Muscle of back (tissue), 11 donors: Measurements from ENCODE around the gene TSPAN13. TPM values are rescaled to one million over a fixed set of nuclear protein-coding genes. Genes with fewer than 3 reads are reported as not detected.

Experiments
- DNase-seq, 3 donors: peaks; one replicate each; pipeline versions ENCODE4 v3.0.0 to v3.0.0-alpha.2; 2013
- polyA plus RNA-seq, 10 donors: library from polyadenylated mRNA; unstranded; fragments of 120-200 nt; gene quantifications; one replicate each; pipeline ENCODE4 v1.2.1, GENCODE V29; 2013; ENCODE audit not compliant: insufficient read length in 10 of 10

Gene TSPAN13
- polyA plus RNA-seq, 10 donors = 51.4 to 88.2 (median 61.7) TPM

DNA sequence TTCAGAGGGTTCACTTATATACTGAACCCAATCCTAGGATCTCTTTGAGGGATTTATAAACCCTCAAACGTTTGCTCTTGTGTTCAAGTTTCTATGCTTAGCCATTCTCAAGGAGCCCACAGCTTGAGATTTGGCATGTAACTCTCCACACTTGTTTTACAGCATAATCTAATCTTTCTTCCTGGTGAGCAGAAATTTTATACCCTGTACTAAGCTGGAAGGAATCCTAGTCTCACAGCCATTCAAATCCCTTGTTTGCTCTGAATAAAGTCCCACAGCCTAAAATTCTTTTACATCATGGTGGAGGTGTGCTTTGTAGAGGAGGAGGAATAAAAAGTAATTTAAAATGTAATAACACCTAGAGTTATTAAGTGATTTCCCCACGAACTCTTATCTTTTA is 56.6 kb downstream of the TSPAN13 start:
- DNase-seq = no peak

GRCh38 chr7:16810573-16810972 is 57.0 kb downstream of the TSPAN13 start:
- DNase-seq = no peak

DNA sequence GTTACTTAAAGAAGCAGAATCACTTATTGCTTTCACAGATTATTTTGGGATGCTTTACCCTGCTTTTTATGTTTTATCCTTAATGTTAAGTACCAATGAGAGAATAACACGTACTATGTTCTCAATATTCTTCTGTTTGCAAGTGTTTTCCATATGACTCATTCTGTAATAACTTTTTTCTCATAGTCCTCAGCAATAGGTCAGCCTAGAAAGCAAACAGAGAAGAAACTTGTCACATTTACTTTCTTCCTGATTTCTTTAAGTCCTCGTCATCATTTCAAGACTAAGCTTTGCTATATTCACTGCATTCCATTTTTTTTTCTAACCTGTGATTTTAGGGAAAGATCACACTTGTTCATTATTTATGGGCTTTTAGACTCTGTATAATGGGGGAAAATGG is 58.0 kb downstream of the TSPAN13 start:
- no peak for DNase-seq

DNA sequence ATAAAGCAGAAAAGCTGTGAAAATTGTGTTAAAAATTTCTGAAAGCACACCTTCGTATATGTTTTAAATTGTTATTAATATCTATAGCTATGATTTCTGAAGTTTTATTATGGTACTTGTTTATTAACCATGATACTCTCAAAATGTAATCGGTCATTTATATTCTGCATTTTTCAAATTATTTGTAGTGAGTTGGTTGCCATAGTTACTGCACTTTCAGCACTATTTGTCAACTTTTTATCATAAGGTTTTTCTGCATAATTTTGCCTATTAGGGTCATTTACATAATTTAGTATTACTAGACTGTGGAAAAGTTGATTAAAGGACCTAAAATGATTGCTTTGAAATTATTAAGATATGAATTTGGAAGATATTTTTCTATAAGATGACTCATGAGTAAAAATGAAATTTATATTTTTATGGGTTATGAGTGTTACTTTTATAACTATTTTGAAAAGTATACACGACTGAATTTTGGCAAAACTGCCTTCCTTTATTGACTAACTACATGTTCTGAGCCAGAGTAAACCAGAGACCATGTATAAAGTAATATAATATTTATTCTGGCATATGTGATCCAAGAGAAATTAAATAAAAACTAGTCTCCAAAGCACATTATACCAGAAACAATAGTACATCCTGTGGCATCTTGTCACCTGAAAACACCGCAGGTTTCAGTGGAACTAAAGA is 59.1 kb downstream of the TSPAN13 start:
- no peak for DNase-seq

GRCh38 chr7:16813232-16813616 is 59.7 kb downstream of the TSPAN13 start:
- DNase-seq = no peak

DNA sequence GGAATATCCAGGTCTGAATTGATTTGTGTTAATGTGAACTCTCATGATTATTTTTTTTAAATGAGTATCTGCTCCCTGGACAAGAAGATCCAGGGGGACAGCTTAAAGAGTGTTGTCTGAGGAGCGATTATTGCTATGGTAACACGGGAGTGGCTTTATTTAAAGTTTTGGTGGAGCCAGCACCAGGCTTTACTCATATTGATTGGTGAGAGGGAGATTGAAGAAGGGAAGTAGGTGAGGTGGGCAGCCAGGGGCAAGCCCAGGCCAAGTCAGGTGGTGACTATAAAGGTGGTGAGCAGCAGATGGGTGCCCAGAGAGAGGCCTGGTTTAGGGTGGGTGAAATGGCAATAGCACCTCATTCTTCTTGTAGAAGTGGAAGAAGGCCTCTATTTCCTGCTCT is 61.4 kb downstream of the TSPAN13 start:
- DNase-seq = no peak

GRCh38 chr7:16816824-16817223 is 63.3 kb downstream of the TSPAN13 start:
- DNase-seq = no peak

GRCh38 chr7:16817536-16817935 is 64.0 kb downstream of the TSPAN13 start:
- DNase-seq = no peak

DNA sequence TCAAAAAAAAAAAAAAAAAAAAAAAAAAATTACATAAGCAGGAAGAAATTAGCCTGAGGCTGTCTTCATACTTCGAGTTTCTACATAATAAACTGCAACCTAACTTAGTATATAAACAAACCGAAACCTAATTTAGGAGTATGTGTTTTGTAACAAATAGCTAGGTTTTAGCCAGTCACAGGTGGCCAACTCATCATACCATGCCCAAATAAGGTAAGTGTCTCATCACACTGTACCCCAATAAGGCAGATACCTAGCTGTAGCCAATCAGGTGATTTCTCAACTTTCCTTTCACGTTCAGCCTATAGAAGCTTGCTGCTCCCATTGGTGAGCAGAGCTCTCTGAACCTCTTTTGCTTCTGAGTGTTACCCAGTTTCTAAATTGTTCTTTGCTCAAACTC is 65.2 kb downstream of the TSPAN13 start:
- DNase-seq = no peak

- DNase-seq = no peak
Measured at GRCh38 chr7:16822029-16822428, 68.5 kb downstream of the TSPAN13 start.

DNA sequence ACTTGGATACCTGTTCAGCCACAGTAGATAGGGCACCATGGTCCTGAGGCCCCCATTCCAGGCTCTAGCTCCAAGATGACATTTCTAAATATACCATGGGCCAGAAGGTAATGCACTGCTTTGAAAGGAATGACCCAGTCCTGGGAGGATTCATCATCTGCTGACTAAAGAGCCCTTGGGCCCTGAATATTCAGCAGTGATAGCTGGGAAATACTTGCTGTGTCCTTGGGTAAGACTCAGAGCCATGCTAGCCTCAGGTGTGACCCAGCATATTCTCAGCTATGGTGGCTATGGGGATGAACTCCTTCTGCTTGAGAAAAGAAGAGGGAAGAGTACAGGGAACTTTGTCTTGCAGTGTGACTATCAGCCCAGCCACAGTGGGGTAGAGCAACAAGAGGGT is 72.5 kb downstream of the TSPAN13 start:
- DNase-seq = no peak

- DNase-seq = no peak
Measured at GRCh38 chr7:16833373-16833772, 79.8 kb downstream of the TSPAN13 start.

Other genes starting within 250 kb of the TSPAN13 start
- gene LRRC72, start 226.9 kb upstream of the TSPAN13 start, polyA plus RNA-seq = not detected
- 10 to 100 TPM; 18.6 to 28.8 (median 24.9) TPM for gene ANKMY2, start 108.0 kb upstream of the TSPAN13 start, polyA plus RNA-seq
- 100 to 1,000 TPM; 138 to 233 (median 179) TPM for gene BZW2, start 107.6 kb upstream of the TSPAN13 start, polyA plus RNA-seq
- gene AGR2, start 51.2 kb downstream of the TSPAN13 start, polyA plus RNA-seq = 10 to 100 TPM in 5 of 10 donors, 1 to 10 TPM in 5; 4.0 to 34.0 (median 9.4) TPM
- under 1 TPM in 1 of 10 donors, not detected in 9; 0.27 TPM for gene AGR3, start 128.2 kb downstream of the TSPAN13 start, polyA plus RNA-seq